Peyer's patch (tissue), 4 donors: ENCODE data around the gene VPS35L.

Experiments used
- POLR2A ChIP-seq, 2 donors: fragments of 450-650 bp; IDR thresholded peaks; one replicate each; pipeline ENCODE4 v1.5.1; 2017; ENCODE audit warnings: antibody characterized with exemption in 2 of 2, mild to moderate bottlenecking in 2 of 2, moderate library complexity in 2 of 2
- TF ChIP-seq, protein P1 (sequence below), 6 experiments: fragments of 450-650 bp in 4 of 6; fragments of 200-600 bp in 2 of 6; sonication (generic) in 1 of 6; IDR thresholded peaks; one replicate each; pipeline ENCODE4 v1.5.1; 2017 to 2019; ENCODE audit warnings: antibody characterized with exemption in 6 of 6, mild to moderate bottlenecking in 3 of 6, moderate library complexity in 1 of 6

DNA sequence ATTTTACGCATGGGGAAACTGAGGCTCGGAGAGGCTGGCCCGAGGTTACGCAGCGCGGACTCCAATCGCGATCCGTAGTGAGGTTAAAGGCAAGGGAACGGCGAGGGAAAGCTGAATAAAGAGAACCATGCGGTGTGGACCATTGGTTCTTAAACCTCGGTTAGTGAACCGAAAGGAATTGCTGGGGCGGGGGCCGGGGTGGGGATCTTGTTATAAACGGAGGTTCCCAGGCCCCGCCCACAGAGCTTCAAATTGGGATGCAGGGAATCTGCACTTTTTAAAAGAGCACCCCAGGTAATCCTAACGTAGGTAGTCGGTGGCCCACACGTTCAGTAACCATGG lies 163.1 kb downstream of the VPS35L start:
- TF ChIP-seq, protein P1, sequence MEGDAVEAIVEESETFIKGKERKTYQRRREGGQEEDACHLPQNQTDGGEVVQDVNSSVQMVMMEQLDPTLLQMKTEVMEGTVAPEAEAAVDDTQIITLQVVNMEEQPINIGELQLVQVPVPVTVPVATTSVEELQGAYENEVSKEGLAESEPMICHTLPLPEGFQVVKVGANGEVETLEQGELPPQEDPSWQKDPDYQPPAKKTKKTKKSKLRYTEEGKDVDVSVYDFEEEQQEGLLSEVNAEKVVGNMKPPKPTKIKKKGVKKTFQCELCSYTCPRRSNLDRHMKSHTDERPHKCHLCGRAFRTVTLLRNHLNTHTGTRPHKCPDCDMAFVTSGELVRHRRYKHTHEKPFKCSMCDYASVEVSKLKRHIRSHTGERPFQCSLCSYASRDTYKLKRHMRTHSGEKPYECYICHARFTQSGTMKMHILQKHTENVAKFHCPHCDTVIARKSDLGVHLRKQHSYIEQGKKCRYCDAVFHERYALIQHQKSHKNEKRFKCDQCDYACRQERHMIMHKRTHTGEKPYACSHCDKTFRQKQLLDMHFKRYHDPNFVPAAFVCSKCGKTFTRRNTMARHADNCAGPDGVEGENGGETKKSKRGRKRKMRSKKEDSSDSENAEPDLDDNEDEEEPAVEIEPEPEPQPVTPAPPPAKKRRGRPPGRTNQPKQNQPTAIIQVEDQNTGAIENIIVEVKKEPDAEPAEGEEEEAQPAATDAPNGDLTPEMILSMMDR (IDR thresholded peaks at IDR 0.05) = no peak
- no peak for TF ChIP-seq POLR2A (IDR thresholded peaks at IDR 0.05)
